Mesothelial cell of epicardium (in vitro differentiated cells): ENCODE measurements around the gene STMN3. TPM values are rescaled to one million over a fixed set of nuclear protein-coding genes. Genes with fewer than 3 reads are reported as not detected.
"Not testable (repeated sequence)": the region's sequence is repeated elsewhere in the genome, so short reads cannot be mapped to it uniquely, and the experiment has no call there.

ENCODE experiments used
- DNase-seq, 2 experiments: peaks; one replicate each; pipeline ENCODE4 v3.0.0; 2021; ENCODE audit warnings: low spot score in 2 of 2; ENCODE audit not compliant: unreplicated experiment in 2 of 2
- H3K27ac Mint-ChIP-seq: 2 replicates; pipeline ENCODE4 v1.8.0; 2021; ENCODE audit warnings: mixed read lengths
- H3K27me3 Mint-ChIP-seq: 2 replicates; pipeline ENCODE4 v1.8.0; 2021; ENCODE audit warnings: low read depth, mixed read lengths
- H3K36me3 Mint-ChIP-seq: 2 replicates; pipeline ENCODE4 v1.8.0; 2021; ENCODE audit warnings: mixed read lengths
- H3K4me1 Mint-ChIP-seq: 2 replicates; pipeline ENCODE4 v1.8.0; 2021; ENCODE audit warnings: mixed read lengths
- H3K4me3 Mint-ChIP-seq: 2 replicates; pipeline ENCODE4 v1.8.0; 2021; ENCODE audit warnings: mild to moderate bottlenecking, moderate library complexity, mixed read lengths
- H3K9me3 Mint-ChIP-seq: 2 replicates; pipeline ENCODE4 v1.8.0; 2021; ENCODE audit warnings: mixed read lengths
- CTCF ChIP-seq: fragments of 200-600 bp; sonication (generic); IDR thresholded peaks from one replicate; pipeline ENCODE4 v1.5.0; 2021; ENCODE audit warnings: antibody characterized with exemption; ENCODE audit not compliant: unreplicated experiment
- total RNA-seq: library from RNA; stranded (reverse); gene quantifications from 3 replicates; pipeline ENCODE4 v1.2.1, GENCODE V29; 2021

STMN3 gene
- total RNA-seq, 1 donor from 2014 or later: 34.1 TPM

DNA sequence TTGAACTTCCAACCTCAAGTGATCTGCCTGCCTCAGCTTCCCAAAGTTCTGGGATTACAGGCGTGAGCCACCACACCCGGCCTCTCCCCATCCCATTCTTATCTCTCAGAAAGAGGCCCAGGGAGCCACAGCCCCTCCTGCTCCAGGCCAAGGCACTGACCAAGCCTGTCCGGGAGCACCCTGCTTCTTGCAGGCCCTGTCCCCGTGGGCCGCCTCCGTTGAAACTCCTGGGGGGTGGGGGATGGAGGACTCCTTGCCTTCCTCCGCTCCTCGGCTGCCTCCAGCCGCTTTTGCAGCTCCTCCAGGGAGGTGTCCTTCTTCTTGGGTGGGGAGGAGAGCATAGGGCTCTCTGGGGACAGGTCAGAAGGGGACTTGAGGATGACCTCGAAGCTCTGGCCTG lies 9.7 kb downstream of the STMN3 start:
- peak overlapping the region; percentile 61 for H3K27ac Mint-ChIP-seq
- H3K36me3 Mint-ChIP-seq: no peaks in the 10 kb centered on the region
- no peaks in the 10 kb centered on the region for H3K9me3 Mint-ChIP-seq
- H3K4me3 Mint-ChIP-seq: peak overlapping the region; percentile 68
- TF ChIP-seq CTCF: no peak
- DNase-seq: no peak
- peaks cover 5% of the 10 kb centered on the region for H3K4me1 Mint-ChIP-seq
- H3K27me3 Mint-ChIP-seq: no peaks in the 10 kb centered on the region

DNA sequence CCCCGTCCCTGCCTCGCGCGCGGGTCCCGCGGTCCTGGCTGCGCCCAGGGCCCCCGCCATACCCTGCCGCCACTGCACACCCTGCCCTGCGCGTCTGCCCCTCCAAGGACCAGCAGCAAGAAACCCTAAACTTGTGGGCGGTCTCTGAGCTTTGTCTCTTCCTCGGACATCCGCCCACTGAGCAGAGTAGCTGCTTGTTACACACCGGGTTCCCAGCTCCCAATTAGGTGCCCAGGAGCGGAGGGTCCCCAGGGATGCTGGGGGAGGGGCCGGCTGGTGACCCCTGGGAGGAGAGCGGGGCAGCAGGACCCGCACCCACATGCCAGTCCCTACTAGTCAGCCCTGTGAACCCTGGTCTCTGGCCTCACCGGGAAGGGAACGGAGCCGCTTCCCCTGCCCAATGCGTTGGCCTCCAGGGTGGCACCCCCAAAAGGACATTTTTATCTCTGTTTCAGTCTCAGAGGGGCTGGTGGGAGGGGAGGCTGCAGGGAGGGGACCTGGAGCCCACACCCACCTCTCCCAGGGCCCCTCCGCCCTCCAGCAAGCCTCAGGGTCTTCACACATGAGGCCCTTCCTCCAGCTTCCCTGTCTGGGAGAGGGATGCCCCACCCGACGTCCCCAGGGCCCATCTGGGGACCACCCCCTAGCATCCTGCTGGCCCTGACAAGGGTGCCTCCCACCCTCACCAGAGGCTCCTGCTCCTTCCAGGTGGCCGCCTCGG lies 10.5 kb downstream of the STMN3 start:
- no peak for TF ChIP-seq CTCF
- Mint-ChIP-seq H3K36me3 (no peaks in the 10 kb centered on the region), H3K4me3 (peak overlapping the region; percentile 68), H3K27ac (no peak overlapping the region), H3K9me3 (no peaks in the 10 kb centered on the region), H3K27me3 (no peaks in the 10 kb centered on the region), H3K4me1 (peaks cover 5% of the 10 kb centered on the region)
- no peak for DNase-seq

DNA sequence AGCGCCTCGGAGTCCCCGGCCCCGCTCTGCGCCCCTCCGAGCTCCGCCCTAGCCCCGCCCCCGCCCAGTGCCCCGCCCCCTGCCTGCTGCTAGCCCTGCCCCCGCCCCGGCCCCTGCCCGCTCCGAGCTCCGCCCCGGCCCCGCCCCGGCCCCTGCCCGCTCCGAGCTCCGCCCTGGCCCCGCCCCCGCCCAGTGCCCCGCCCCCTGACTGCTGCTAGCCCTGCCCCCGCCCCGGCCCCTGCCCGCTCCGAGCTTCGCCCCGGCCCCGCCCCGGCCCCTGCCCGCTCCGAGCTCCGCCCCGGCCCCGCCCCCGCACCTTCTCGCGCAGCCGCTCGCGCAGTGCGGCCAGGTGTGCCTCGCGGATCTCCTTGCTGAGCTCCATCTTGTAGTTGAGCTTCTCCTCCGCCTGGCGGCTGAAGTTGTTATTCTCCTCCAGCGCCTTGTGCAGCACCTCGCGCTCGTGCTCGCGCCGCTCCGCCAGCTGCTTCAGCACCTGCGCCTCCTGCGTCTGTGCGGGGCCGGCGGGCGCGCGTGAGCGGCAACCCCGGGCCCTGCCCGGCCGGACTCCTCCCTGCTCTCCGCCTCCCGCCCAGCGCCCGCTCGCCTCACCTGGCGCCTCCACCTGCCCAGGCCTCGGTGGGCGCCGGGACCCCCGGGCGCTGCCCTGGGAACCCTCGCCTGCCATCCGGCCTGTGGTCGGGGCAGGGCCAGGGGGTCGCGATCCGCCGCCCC lies 11.3 kb downstream of the STMN3 start:
- Mint-ChIP-seq H3K4me3 (peak overlapping the region; percentile 56), H3K27ac (no peak overlapping the region), H3K4me1 (peaks cover 5% of the 10 kb centered on the region), H3K36me3 (no peaks in the 10 kb centered on the region), H3K27me3 (no peaks in the 10 kb centered on the region), H3K9me3 (no peaks in the 10 kb centered on the region)
- DNase-seq: peak; percentile 88 to 95
- peak; percentile 67 for TF ChIP-seq CTCF

- no peaks in the 10 kb centered on the region for H3K27me3 Mint-ChIP-seq
- peaks cover 5% of the 10 kb centered on the region for H3K4me1 Mint-ChIP-seq
- TF ChIP-seq CTCF: no peak
- DNase-seq: no peak
- no peaks in the 10 kb centered on the region for H3K9me3 Mint-ChIP-seq
- no peaks in the 10 kb centered on the region for H3K36me3 Mint-ChIP-seq
- no peak overlapping the region for H3K4me3 Mint-ChIP-seq
- no peak overlapping the region for H3K27ac Mint-ChIP-seq
Measured at GRCh38 chr20:63641146-63641791, 12.0 kb downstream of the STMN3 start.

DNA sequence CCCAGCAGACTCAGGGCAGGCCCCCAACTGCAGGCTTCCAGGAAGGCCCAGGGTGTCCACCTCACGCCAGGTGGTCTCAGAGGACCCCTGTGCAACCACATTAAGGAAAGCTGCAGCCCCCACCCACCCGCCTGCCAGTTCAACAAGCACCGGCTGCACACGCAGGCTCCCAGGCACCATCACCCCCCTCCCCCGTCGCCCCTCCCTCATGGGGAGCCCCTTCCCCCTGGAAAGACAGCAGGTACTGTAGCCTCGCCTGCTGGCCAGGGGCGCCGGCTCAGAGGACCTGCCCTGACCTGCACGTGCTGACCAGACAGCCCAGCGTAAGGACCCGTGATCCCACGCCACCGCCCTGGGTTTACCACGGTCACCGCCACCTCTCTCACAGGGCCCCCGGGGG lies 12.5 kb downstream of the STMN3 start:
- H3K4me1 Mint-ChIP-seq, DNase-seq, H3K27ac Mint-ChIP-seq, H3K27me3 Mint-ChIP-seq, H3K4me3 Mint-ChIP-seq, H3K36me3 Mint-ChIP-seq, H3K9me3 Mint-ChIP-seq: not testable (repeated sequence)

DNA sequence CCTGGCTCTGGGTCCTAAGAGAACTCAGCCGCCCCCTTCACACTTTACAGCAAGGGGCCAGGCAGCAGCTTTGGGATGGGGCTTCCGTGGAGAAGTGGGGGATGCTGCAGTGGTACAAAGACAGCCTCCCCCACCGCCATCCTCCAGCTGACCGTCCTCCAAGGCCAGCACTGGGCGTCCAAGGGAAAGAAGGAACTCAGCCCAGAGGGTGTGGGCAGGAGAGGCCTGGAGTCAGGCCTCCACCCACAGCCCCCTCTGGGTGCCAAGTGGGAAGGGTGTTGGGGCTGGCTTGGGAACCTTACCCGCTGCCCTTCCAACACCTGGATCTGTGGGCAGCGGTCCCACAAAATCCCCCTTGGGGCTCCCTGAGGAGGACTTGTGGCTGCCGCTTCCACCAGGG lies 13.1 kb downstream of the STMN3 start:
- H3K9me3 Mint-ChIP-seq: no peaks in the 10 kb centered on the region
- peaks cover 5% of the 10 kb centered on the region for H3K4me1 Mint-ChIP-seq
- no peaks in the 10 kb centered on the region for H3K27me3 Mint-ChIP-seq
- H3K4me3 Mint-ChIP-seq: no peak overlapping the region
- H3K36me3 Mint-ChIP-seq: no peaks in the 10 kb centered on the region
- no peak for TF ChIP-seq CTCF
- no peak overlapping the region for H3K27ac Mint-ChIP-seq
- DNase-seq: no peak
